Measurements from ENCODE around the gene TNNT2.

GRCh38 chr1:201379733-201380242 lies 2.3 kb upstream of the TNNT2 start:
- TF ChIP-seq CTCF (IDR thresholded peaks at IDR 0.05) (no peak), EZH2 (IDR thresholded peaks at IDR 0.05; ENCODE audit: borderline replicate concordance, insufficient read depth, low read depth, low read length, poor library complexity, severe bottlenecking) (no peak)

All from B cell (primary cell).